Brain microvascular endothelial cell (primary cell): ENCODE results near the gene SCAF1.
"Not testable (repeated sequence)": the region's sequence is repeated elsewhere in the genome, so short reads cannot be mapped to it uniquely, and the experiment has no call there.

Source experiments
- DNase-seq: peaks from one replicate; pipeline ENCODE4 v3.0.0-alpha.2; 2020
- H3K27ac ChIP-seq: fragments of 250-450 bp; sonication (Bioruptor Pico); 2 replicates; pipeline ENCODE4 v1.5.1; 2020; ENCODE audit warnings: mild to moderate bottlenecking, moderate library complexity
- H3K27me3 ChIP-seq: fragments of 250-450 bp; sonication (Bioruptor Pico); replicated peaks from 2 replicates; pipeline ENCODE4 v1.5.1; 2020; ENCODE audit warnings: mild to moderate bottlenecking
- H3K36me3 ChIP-seq: fragments of 250-450 bp; sonication (Bioruptor Pico); replicated peaks from 2 replicates; pipeline ENCODE4 v1.5.1; 2020; ENCODE audit warnings: mild to moderate bottlenecking
- H3K4me3 ChIP-seq: 2 replicates; pipeline ENCODE4 v1.5.1; 2011; ENCODE audit warnings: low read depth, mild to moderate bottlenecking, control low read depth, low read length, moderate library complexity
- in situ Hi-C: cut with HindIII; loops from 2 replicates; pipeline ENCODE4 v1.10.0; 2017; ENCODE audit warnings: low sequenced_read_pairs, low pct_ligation_motif_present
- TF ChIP-seq, protein P1 (sequence below): IDR thresholded peaks from 2 replicates; pipeline ENCODE4 v1.5.1; 2011; ENCODE audit warnings: low read depth, mild to moderate bottlenecking, moderate library complexity, low read length, control low read depth, inconsistent platforms; ENCODE audit errors: missing control alignments

Gene SCAF1

DNA sequence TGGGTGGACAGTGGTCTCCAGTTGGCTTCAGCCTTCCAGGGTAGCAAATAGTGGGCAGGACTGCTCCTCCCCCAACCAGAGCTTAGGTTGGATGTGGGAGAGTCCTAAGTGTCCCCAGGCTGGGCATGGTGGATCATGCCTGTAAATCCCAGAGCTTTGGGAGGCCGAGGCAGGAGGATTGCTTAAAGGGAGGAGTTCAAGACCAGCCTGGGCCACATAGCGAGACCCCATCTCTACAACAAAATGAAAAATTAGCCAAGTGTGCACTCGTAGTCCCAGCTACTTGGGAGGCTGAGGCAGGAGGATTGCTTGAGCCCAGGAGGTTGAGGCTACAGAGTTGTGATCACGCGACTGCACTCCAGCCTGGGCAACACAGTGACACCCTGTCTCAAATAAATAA lies 9.4 kb upstream of the SCAF1 start:
- in situ Hi-C loops = no loop called here
- TF ChIP-seq, protein P1, sequence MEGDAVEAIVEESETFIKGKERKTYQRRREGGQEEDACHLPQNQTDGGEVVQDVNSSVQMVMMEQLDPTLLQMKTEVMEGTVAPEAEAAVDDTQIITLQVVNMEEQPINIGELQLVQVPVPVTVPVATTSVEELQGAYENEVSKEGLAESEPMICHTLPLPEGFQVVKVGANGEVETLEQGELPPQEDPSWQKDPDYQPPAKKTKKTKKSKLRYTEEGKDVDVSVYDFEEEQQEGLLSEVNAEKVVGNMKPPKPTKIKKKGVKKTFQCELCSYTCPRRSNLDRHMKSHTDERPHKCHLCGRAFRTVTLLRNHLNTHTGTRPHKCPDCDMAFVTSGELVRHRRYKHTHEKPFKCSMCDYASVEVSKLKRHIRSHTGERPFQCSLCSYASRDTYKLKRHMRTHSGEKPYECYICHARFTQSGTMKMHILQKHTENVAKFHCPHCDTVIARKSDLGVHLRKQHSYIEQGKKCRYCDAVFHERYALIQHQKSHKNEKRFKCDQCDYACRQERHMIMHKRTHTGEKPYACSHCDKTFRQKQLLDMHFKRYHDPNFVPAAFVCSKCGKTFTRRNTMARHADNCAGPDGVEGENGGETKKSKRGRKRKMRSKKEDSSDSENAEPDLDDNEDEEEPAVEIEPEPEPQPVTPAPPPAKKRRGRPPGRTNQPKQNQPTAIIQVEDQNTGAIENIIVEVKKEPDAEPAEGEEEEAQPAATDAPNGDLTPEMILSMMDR = no peak
- peaks cover 4% of the 10 kb centered on the region for H3K36me3 ChIP-seq

DNA sequence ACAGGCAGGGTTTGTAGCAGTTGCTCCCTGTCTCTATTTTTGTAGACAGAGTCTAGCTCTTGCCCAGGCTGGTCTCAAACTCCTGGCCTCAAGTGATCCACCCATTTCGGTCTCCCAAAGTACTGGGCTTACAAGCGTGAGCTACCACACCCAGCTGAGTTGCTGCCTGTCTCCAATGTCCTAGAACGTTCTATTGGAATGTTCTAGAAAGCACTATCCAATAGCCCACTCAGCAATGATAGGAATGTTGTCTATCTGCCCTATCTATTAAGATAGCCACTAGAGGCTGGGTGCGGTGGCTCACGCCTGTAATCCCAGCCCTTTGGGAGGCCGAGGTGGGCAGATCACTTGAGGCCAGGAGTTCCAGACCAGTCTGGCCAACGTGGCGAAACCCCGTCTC lies 8.7 kb upstream of the SCAF1 start:
- H3K27ac ChIP-seq, H3K27me3 ChIP-seq, in situ Hi-C loops, DNase-seq, H3K36me3 ChIP-seq, H3K4me3 ChIP-seq: not testable (repeated sequence)

More for the DNA sequence above, 9.4 kb upstream of the SCAF1 start:
- Histone ChIP-seq H3K27me3 (no peaks in the 10 kb centered on the region), H3K27ac (no peak overlapping the region), H3K4me3 (no peak overlapping the region)
- no peak for DNase-seq

GRCh38 chr19:49635530-49636232 lies 6.3 kb upstream of the SCAF1 start:
- no peak for DNase-seq
- in situ Hi-C loops = no loop called here
- Histone ChIP-seq H3K4me3 (no peak overlapping the region), H3K36me3 (peaks cover 4% of the 10 kb centered on the region), H3K27me3 (no peaks in the 10 kb centered on the region), H3K27ac (no peak overlapping the region)
- TF ChIP-seq, protein P1 = peak; percentile 27

DNA sequence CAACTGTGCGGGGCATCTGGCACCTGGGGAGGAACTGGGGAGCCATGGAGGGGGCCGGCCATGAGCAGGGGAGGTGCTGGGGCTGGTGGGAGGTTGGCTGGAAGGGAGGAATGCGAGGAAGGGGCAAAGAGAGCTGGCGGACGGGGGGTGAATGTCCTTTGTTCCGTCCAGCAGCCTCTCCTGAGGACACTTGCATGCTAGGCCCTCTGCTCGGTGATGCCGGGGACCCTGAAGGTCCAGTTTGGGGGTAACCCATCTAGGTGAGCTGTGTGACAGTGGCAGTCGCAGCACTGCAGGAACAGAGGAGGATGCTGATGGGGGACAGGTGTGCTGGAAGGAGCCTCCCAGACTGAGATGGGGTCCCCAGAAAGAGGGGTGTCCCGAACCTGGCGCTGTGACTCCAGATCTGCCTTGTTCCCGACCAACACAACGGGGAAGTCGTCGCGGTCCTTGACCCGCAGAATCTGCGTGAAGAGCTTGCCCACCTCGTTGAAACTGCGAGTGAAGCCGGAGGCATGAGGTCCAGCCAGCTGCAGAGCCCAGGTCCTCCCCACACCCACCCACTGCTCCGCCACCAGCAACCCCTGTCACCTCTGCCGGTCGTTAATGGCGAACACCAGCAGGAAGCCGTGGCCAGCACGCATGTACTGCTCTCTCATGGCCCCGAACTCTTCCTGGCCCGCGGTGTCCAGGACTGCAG lies 5.6 kb upstream of the SCAF1 start:
- no peak for DNase-seq
- Histone ChIP-seq H3K36me3 (peaks cover 4% of the 10 kb centered on the region), H3K4me3 (no peak overlapping the region), H3K27ac (no peak overlapping the region), H3K27me3 (no peaks in the 10 kb centered on the region)
- TF ChIP-seq, protein P1 = no peak
- in situ Hi-C loops = no loop called here

GRCh38 chr19:49637821-49638738 lies 3.9 kb upstream of the SCAF1 start:
- DNase-seq = peak; percentile 62
- Histone ChIP-seq H3K27me3 (no peaks in the 10 kb centered on the region), H3K4me3 (peak overlapping the region; percentile 71), H3K27ac (peak overlapping the region; percentile 76), H3K36me3 (peaks cover 4% of the 10 kb centered on the region)
- TF ChIP-seq, protein P1 = no peak
- in situ Hi-C loops = no loop called here
